HG03103 (cell line): Measurements from ENCODE around the gene FBRSL1.

Experiments
- ATAC-seq: cut with Tn5 transposase; IDR thresholded peaks from one replicate; pipeline ENCODE4 v1.9.1; 2021; ENCODE audit warnings: low read depth; ENCODE audit not compliant: unreplicated experiment

Gene FBRSL1

DNA sequence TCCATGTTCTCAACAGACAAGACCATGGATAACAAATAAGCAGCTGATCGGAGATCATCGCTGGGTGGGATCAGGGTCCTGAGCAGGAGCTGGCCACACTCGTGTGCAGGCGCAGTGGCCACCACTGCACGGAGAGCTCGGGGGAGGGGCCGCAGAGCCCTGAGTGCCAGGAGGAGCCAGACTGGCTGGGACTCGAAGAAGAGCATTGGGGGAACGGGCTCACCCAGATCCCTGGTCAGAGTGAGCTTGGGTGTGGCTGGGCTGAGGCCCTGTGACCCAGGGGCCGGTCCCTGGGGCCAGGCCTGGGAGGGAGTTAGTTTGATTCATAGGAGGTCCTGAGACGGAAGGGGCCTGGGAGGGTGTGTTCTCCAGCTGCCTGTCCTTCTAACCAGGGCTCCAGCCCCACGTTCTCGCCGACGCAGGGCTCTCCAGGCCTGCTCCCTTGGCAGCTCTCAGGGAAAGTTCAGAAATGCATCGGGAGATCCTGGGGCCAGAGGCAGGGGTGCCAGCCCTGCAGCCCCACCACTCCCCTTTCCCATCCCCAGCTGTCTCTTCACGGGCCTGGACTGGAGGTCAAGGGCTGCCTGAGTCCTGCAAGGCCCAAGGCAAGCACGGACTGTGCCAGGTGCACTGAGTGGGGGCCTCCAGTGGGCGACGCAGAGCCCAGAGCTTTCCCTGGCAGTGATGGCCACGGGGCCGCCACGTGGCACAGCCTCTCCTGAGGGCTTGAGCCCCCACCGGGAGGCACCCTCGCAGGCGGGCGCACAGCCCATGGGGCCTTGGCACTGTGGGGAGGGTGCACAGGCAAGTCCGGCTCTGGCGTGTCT, 48.1 kb downstream of the FBRSL1 start:
- no peak for ATAC-seq

DNA sequence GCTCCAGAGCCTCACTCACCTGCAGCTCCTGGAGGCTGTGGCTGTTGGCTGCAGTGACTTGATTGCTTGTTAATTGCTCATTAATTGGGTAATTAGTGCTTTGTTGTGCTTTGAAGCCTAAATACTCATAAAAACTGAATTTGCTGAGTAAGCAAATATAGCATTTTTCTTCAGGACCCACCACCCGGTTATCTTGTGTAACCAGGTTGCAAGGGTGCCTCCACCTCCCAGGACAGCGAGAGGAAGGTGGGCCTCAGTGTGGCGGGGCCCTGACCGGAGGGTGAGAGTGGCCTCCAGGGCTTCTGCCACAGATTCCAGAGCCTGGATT, 48.7 kb downstream of the FBRSL1 start:
- ATAC-seq = no peak

DNA sequence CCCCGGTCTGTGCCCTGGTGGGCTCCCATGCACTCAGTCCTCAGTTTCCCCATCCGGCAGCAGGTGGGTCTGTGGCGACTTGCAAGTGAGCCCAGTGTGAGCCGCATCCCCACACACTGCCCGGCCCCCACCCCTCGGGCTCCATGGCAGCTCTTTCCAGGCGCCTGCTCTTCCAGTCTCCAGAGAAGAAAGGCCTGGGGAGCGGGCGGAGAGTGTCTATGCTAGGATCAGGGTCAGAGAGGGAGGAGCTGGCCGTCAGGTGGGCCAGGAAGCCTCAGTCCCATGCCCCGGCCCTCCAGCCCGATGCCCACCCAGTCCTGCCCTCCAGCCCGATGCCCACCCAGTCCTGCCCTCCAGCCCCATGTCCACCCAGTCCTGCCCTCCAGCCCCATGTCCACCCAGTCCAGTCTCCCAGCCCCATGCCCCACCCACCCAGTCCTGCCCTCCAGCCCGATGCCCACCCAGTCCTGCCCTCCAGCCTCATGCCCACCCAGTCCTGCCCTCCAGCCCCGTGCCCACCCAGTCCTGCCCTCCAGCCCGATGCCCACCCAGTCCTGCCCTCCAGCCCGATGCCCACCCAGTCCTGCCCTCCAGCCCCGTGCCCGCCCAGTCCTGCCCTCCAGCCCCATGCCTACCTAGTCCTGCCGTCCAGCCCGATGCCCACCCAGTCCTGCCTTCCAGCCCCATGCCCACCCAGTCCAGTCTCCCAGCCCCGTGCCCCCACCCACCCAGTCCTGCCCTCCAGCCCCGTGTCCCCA, 49.2 kb downstream of the FBRSL1 start:
- no peak for ATAC-seq

DNA sequence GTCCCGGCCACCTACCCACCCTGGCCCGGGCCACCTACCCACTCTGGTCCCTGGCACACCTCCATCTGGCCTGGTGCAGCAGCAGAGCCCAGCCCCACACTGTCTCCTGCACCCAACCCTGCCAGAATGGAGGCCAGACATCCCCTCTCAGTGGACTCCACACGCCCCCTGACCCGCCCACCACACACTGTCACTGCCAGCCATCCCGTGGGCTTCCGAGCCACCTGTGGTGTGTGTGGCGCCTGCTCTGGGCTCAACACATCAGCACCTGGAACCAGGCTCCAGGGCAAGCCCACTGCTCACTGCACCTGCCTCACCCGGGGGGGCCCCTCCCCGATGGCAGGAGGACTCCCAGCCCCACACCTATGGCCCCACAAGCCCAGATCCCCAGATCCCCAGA, 50.5 kb downstream of the FBRSL1 start:
- no peak for ATAC-seq

DNA sequence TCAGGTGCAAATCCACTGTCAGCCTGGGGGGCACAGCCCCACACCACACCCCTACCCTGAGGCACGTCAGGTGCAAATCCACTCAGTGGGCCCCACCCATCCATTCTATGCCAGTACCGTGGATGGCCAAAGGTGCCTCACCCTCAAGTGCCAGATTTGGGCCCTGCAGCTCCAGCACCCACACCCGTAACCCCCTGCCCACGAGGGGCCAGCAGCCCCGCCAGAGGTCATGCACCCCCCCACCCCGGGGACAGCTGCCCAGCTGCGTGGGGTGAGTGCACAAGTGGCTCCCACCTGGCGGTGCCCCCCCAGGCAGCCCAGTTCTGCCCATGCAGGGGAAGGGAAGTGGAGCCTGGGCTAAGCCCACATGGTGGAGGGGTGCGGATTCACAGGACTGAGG, 51.2 kb downstream of the FBRSL1 start:
- no peak for ATAC-seq

DNA sequence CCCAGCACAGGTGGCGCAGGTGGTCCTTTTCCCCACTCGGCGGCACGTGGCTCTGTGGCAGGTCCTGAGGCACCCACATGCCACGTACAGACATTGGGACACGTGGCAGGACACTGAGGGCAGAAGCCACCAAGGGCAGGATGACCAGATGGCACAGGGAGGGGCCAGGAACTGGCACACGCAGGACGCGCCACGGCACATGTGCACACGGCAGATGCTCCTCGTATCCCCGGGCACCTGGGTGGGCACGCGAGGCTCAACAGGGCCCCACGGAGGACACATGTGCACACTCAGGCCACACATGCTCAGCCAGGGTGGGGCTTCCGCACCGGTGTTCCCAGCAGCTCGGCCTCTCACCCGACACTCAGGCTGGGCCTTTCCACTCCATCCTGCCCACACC, 52.0 kb downstream of the FBRSL1 start:
- no peak for ATAC-seq

DNA sequence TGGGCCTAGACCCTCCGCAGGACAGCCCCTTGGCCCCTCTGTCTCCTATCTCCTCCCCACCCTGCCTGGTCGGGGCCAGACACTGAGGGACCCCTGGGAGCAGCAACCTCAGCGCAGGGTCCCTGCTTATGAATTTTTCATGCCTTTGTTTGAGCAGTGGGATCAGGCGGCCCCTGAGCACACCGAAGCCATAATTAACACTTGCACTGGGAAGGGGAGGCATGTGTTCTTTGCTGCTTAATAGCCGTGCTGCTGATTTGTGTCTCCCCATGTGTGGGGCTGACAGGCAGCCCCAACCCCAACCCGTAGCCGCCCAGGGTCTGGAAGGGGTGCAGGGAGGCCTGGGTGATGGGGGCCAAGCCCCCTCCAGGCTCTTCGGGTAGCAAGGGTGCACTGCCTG, 52.7 kb downstream of the FBRSL1 start:
- no peak for ATAC-seq

DNA sequence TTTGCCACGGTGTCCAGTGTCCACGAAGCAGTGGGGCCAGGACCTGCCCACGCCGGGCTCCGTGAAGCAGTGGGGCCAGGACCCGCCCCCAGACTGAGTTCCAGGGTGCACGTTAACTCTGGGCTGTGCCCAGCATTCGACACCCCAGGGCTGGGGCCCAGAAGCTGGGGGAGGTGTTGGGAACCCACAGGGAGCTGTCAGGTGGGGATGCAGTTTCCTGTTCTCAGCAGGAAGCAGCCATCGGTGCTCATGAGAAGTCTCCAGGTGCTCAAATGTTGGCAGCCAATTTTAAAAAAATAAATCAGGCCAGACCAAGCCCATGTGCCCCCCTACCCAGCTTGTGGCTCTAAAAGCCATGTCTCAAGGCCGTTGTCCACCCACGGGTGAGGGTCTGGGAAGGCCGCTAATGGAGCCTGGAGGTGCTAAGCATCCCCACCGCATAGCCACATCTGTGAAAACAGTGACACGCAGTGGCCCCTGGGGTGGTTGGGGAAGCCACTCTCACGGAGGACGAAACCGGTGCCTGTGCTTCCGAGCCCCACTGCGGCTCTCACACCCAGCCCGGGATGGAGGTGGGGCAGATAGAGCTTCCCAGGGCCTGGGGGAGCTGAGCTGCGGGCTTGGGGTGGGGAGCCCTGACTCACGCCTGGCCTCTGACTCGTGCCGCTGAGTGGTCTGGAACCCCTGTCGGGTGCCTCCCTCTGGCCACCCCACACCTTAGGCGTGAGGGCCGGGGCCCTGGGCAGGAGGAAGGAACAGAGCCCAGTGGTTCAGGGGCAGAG, 53.5 kb downstream of the FBRSL1 start:
- ATAC-seq = no peak

DNA sequence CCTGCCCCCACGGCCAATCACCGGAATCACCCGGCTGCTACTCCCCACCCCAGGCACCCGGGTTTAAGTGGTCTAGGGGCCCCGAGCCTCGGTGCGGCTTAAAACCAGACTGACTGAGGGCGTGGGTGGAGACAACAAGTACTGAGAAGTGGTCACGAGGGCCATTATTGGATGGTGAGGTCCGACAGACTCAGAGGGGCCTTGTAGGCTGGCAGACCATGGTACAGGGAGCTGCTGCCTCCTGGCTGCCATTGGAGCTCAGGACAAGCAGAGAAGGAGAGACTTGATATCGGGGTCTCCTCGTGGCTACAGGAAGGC, 54.1 kb downstream of the FBRSL1 start:
- ATAC-seq = no peak

DNA sequence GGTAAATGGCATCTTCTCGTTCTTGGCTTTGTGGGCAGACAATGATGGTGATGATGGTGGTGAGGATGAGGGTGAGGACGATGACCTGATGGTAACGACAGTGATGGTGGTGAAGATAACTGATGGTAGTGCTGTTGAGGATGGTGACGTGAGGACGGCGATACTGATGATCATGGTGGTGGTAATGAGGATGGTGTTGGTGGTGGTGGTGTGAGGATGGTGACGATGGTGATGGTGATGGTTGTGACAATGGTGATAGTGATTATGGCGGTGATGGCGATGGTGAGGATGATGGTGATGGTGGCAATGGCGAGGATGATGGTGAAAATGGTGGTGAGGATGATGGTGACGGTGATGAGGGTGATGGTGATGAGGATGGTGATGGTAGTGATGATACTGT, 54.5 kb downstream of the FBRSL1 start:
- ATAC-seq = no peak

DNA sequence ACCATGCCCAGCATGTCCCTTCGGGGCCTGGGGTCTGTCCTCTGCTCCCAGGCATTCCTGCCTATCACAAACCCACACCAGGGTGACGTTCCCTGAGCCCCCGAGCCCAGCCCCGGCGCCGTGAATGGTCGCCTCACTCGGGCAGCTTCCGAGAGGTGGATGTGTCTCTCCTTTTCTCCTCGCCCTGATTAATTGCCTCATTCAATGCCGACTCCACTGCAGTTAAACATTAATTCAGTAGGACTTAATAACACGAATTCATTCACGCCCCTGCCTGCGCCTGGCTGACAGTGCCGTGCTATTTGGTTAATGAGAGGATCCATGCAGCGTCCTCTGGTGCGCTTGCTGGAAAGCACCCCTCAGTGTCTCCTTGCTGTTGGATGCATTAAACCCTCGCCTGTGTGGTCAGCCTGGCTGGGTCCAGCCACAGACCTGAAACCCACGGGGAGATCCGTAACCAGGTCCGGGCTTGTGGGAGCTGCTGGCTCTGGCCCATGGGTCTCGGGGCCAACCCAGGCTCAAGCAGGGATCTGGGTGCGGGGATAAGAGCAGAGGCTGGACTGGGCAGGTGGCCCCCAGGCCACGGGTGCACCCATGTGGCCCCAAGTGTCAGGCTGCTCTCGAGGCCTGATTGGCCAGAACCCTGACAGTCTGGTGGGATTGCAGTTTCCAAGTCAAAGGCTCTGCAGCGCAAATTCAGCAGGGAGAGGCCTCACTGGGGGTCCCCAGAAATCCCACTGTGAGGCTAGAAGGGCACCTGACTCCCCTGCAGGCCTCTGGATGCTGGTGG, 55.4 kb downstream of the FBRSL1 start:
- no peak for ATAC-seq

DNA sequence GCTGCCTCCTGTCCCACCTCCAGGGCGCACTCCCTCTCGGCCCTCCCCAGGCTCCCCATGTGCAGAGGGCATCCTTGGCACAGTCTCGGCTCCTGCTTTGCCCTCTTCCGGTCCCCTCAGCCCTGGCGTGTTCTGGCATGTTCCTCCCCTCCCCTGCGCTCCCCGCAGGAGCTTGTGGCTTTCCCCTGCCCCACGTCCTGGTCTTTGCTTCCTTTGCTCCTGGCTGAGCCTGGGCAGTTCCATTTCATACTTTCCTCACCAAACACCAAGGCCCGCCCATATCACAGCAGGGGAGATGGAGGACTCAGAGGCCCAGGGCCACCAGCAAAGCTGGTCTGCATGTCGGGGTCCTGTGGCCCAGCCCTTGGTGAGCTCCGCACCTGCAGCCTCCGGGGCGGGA, 56.0 kb downstream of the FBRSL1 start:
- ATAC-seq = no peak

DNA sequence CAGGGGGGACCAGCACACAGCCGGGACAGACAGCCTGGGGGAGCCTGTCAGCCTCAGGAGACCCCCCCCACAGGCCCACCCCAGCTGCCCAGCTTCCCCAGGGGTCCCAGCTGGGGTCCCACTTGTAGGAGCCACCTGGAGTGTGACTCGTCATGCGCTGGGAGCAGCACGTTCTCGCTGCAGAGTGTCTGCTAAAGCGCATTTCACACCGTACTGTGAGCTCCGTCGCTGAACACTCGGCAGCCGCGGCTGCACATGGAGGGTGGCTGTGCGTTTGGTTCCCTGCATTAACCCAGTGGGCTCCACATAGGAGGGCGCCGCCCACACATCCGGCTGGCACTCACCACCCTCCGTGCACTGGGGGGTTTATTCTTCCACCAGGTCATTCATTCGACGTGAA, 56.7 kb downstream of the FBRSL1 start:
- no peak for ATAC-seq

DNA sequence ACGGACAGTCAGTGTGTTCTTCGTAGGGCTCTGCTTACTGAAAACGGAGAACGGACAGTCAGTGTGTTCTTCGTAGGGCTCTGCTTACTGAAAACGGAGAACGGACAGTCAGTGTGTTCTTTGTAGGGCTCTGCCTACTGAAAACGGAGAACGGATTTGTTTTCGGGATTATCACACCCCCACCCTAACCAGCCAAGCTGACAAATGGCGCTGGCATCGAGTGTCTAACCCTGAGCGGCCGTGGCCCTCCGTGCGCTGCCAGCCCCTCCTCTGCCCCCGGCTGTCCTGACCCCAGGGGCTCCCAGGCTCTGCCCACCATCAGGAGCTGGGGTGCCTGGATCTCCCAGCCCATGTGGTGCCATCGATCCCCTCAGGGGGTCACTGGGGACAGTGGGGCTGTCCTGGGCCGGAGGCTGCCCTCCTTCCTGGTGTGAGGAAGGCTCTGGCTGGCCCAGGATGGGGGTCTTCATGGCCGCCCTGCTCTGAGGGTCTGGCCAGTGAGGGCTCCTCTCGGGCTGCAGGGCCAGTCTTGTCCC, 57.3 kb downstream of the FBRSL1 start:
- ATAC-seq = no peak

DNA sequence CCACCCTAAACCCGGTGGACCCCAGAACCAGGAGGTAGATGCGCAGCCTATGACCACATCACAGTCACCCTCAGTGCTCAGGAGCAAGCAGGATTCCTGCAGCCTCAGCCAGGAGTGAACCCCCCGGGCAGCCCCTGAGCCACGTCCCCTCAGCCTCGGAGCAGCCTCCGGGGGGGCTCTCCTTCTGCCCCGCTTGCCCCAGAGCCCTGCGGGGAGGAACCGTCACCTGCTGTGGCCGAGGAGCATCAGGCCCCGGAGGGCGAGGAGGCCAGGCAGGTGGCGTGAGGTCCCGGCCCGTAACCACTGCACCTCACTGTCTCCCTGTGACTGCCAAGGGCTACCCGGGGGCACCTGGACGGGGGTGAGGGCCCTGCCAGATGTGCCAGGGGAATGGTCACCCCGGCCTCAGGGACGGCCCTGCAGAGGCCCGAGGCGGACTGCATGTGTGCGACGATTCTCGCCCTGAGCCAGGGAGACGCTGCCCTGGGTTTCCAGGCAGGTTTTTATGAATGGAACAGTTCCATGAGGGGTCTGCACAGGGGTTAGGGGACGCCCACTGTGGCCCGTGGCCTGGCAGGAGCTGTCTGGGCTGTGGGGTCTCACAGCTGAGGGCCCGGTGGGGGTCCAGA, 58.6 kb downstream of the FBRSL1 start:
- no peak for ATAC-seq

DNA sequence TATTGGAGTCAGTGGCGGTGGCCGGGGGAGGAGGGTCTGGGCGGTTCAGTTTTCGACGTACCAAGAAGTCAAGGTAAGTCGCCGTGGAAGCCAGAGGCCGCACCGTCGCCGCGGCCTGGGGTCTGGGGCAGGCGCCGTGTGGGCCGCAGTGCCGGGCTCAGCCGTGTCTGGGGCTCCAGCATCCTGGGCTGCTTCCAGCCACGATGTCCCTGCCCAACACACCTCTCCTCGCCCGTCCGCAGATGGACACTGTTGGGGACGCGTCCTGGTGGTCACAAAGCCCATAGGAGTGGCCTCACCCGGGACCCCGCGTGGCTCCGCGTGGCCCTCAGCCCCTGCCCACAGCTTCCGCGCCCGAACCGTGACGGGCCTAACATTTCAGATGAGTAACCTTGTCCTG, 59.1 kb downstream of the FBRSL1 start:
- ATAC-seq = no peak

DNA sequence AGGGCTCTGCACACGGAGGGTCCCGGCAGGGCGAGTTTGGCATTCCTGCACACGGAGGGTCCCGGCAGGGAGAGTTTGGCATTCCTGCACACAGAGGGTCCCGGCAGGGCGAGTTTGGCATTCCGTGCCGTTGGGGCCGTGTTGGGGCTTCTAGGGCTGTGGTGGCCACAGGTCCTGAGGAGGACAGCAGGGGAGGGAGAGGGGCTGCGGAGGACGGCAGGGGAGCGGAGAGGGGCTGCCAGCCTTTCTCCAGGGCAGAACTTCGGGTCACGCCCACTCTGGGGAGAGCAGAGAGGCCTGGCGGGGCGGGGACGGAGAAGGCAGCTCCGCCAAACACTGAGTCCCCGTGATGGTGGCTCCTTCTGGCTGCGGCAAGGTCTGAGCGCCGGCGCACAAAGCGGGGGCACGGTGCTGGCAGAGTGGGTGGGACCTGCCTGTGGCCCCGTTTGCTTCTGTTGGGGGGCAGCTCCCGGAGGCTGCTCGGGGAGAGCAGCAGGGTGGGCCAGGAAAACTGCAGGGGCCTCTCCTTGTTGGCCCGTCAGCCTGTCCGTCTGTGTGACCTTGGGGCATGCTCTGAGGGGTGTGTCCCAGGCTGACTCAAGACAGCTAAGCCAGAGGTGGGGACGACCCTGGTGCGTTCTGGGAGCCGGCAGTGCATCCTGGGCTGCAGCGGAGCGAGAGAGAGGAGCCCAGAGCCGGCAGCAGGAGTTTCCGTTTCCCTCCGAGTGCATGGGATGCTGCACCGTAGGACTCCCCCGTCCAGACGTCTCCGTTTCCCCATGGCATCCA, 60.3 kb downstream of the FBRSL1 start:
- no peak for ATAC-seq

DNA sequence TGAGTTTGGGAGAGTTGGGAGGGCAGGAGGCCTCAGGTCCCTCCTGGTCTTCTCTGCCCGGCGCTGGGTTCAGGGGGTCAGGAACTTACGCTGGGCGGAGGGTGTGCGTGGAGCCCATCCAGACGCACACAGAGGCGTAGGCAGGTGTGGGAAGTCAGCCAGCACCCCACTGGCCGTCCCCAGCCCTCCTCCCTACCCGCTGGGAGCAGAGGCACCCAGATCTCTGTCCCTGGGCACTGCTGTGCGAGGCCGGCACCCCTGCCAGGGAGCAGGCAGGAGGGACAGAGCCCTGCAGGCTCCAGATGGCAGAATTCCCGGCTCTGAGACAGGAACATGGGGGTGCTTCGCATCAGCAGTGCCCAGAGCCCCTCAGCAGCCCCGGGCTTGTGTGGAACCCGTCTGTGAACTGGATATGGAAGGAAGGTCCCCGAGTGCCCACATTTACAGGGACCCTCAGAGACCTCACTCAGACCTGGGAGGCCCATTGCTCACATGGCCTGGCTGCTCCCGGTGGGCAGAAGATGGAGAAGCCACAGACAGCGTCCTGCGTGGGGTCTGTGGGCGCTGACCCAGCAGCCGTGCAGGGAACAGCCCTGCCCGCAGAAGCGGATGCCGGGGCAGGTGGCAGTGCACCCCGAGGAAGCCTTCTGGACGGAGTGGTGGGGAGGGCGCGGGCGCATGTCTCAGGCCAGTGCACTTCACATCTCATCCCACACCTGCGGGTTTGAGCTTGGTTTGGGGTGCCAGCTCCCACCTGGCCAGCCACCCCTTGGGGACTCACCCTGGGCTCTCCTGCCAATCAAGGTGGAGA, 61.1 kb downstream of the FBRSL1 start:
- ATAC-seq = no peak

DNA sequence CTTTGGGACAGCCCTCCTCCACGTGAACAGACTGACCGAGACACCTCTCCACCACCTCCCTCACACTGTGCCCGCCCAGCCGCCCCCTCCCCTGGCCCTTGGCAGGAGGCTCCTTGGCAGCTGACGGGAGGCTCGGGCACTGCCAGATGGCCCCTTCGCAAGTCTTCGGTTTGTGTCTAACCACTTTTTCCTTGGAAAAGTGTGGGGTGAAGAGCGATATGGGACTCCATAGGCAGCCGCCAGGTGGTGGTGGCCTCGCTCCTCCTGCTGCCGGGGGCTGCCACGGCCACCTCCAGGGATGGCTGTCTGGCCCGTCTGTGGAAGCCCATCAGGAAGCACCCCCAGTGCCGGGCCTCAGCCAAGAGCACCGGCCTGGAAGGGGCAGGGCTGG, 61.7 kb downstream of the FBRSL1 start:
- ATAC-seq = no peak
